BJ (cell line): ENCODE results near the gene ASB1. TPM values are rescaled to one million over a fixed set of nuclear protein-coding genes. Genes with fewer than 3 reads are reported as not detected.

Experiments used
- CTCF ChIA-PET: fragments of 350-600 bp; formaldehyde crosslinking; extraction: SDS; loops from one replicate; lab custom pipeline; 2021; ENCODE audit warnings: antibody characterized with exemption, inconsistent platforms; lab: Yijun Ruan, JAX
- POLR2A ChIA-PET: fragments of 300-600 bp; sonication (Branson Sonifier 250); formaldehyde crosslinking; extraction: SDS; loops from one replicate; lab custom pipeline; 2021; ENCODE audit warnings: antibody characterized with exemption; lab: Charles Lee
- DNase-seq: peaks from one replicate; pipeline ENCODE4 v3.0.0-alpha.2; 2011; ENCODE audit warnings: low read depth
- H3K27me3 ChIP-seq: 2 replicates; pipeline ENCODE4 v1.6.0; 2011; ENCODE audit warnings: low read length; ENCODE audit not compliant: control insufficient read depth, insufficient read depth
- H3K36me3 ChIP-seq: 2 replicates; pipeline ENCODE4 v1.5.1; 2011; ENCODE audit warnings: low read length; ENCODE audit not compliant: control insufficient read depth, insufficient read depth
- H3K4me3 ChIP-seq: 2 replicates; pipeline ENCODE4 v1.5.1; 2011; ENCODE audit warnings: low read depth, mild to moderate bottlenecking, control low read depth, low read length
- polyA plus RNA-seq: library from polyadenylated mRNA; depleted of rRNA; stranded (reverse); fragments of >200 nt; gene quantifications from 2 replicates; pipeline ENCODE4 v1.2.3, GENCODE V29; 2011
- TF ChIP-seq, protein P1 (sequence below): IDR thresholded peaks from 2 replicates; pipeline ENCODE4 v1.5.1; 2011; ENCODE audit warnings: low read depth, mild to moderate bottlenecking, control low read depth, inconsistent platforms, low read length, moderate library complexity; ENCODE audit not compliant: insufficient read depth

The ASB1 gene
- polyA plus RNA-seq, 1 experiment: 33.4 TPM

DNA sequence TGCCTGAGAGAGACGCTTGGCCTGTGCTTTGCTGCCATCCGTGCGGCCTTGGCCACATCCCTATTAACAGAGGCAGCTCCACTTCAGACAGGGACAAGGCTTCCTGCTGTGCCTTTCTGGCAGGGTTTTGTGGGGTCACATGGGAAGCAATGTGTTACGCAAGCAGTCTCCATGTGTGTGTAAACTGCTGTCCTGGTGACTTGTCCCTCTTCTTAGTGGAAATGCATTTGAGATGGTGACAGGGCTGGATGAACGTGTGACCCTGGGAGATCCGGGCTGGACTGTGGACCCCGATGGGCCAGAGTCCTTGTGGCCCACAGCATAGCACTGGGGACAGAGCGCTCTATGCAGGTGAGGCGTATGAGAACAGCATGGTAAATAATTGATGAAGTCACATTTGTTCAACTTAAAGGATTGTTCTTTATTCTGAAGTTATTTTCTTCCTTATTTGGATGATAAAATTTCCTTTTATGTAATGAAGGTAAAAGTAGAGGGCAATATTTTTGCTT, 23.2 kb downstream of the ASB1 start:
- Histone ChIP-seq H3K4me3 (no peak overlapping the region), H3K36me3 (peaks cover 32% of the 10 kb centered on the region), H3K27me3 (no peaks in the 10 kb centered on the region)
- TF ChIP-seq, protein P1, sequence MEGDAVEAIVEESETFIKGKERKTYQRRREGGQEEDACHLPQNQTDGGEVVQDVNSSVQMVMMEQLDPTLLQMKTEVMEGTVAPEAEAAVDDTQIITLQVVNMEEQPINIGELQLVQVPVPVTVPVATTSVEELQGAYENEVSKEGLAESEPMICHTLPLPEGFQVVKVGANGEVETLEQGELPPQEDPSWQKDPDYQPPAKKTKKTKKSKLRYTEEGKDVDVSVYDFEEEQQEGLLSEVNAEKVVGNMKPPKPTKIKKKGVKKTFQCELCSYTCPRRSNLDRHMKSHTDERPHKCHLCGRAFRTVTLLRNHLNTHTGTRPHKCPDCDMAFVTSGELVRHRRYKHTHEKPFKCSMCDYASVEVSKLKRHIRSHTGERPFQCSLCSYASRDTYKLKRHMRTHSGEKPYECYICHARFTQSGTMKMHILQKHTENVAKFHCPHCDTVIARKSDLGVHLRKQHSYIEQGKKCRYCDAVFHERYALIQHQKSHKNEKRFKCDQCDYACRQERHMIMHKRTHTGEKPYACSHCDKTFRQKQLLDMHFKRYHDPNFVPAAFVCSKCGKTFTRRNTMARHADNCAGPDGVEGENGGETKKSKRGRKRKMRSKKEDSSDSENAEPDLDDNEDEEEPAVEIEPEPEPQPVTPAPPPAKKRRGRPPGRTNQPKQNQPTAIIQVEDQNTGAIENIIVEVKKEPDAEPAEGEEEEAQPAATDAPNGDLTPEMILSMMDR: no peak
- ChIA-PET CTCF (interaction anchor here (1.3 to 2.5 kb wide), 4 partner anchors 14 to 93 kb away, joined by 3 to 10 read pairs (median 4); no protein-coding TSS in a partner anchor), POLR2A (no interaction called here)
- DNase-seq: no peak

DNA sequence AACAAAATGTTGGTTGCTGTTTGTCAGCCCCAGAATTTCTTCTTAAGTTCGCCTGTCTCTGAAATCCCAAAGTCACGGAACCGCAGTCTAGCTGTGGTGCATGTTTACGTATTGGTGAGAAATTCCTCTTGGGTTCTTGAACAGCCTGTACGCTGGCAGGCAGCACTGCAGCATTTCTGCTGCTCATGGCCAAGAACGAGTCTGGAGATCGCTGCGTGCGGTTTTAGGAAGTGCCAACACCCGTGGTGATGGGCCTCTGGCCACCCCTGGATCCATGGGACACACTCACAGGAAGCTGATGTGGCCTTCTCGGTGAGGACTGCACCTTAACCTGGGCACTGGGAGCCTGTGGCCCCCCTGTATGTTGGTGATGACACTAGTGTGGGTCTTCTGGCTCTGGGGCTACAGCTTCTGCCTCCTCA, 23.7 kb downstream of the ASB1 start:
- CTCF ChIA-PET: interaction anchor here (0.6 to 2.5 kb wide), 4 partner anchors 10 to 93 kb away, joined by 3 to 10 read pairs (median 3); no protein-coding TSS in a partner anchor

GRCh38 chr2:238453842-238454241, 27.1 kb downstream of the ASB1 start:
- Histone ChIP-seq H3K36me3 (peaks cover 6% of the 10 kb centered on the region; the same call in 1 of the 2 replicates), H3K27me3 (no peaks in the 10 kb centered on the region), H3K4me3 (no peak overlapping the region)
- no peak for DNase-seq
- ChIA-PET POLR2A (no interaction called here), CTCF (interaction anchor here (0.6 kb wide), 1 partner anchor 8 kb away, joined by 3 read pairs; no protein-coding TSS in a partner anchor)
- TF ChIP-seq, protein P1: no peak

More for the DNA sequence above, 23.7 kb downstream of the ASB1 start:
- no peaks in the 10 kb centered on the region for H3K27me3 ChIP-seq
- TF ChIP-seq, protein P1: no peak
- peaks cover 32% of the 10 kb centered on the region for H3K36me3 ChIP-seq
- POLR2A ChIA-PET: no interaction called here
- no peak for DNase-seq
- H3K4me3 ChIP-seq: no peak overlapping the region

DNA sequence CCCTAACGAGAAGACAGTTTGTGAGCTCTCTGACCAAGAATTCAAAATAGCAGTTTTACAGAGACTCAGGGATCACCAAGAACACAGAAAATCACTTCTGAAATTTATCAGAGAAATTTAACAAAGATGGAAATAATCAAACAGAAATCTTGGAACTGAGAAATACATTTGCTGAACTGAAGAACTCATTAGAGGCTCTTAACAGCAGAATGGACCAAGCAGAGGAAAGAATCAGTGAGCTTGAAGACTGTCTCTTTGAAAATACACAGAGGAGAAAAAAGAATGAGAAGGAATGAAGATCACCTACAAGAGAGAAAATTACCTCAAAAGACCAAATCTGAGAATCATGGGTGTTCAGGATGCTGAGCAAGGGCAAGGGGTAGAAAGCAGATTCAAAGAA, 29.7 kb downstream of the ASB1 start:
- ChIA-PET POLR2A (no interaction called here), CTCF (interaction anchor here (1.8 to 6.1 kb wide), 2 partner anchors 11 to 87 kb away, joined by 4 to 61 read pairs; no protein-coding TSS in a partner anchor)
- no peaks in the 10 kb centered on the region; the same call in 1 of the 2 replicates for H3K36me3 ChIP-seq
- no peak for DNase-seq
- H3K4me3 ChIP-seq: no peak overlapping the region
- no peaks in the 10 kb centered on the region for H3K27me3 ChIP-seq
- TF ChIP-seq, protein P1: no peak

GRCh38 chr2:238456970-238457926, 30.5 kb downstream of the ASB1 start:
- TF ChIP-seq, protein P1: no peak
- ChIA-PET CTCF (interaction anchor here (1.0 to 6.1 kb wide), 4 partner anchors 10 to 99 kb away, joined by 3 to 61 read pairs (median 6); no protein-coding TSS in a partner anchor), POLR2A (no interaction called here)
- H3K27me3 ChIP-seq: no peaks in the 10 kb centered on the region
- no peaks in the 10 kb centered on the region for H3K36me3 ChIP-seq
- no peak overlapping the region for H3K4me3 ChIP-seq
- no peak for DNase-seq
